HG02938 (cell line): ENCODE data around the gene C9orf78.

Experiments used
- ATAC-seq: cut with Tn5 transposase; IDR thresholded peaks from one replicate; pipeline ENCODE4 v1.9.1; 2021; ENCODE audit warnings: mild to moderate bottlenecking, moderate library complexity; ENCODE audit not compliant: unreplicated experiment

C9orf78 gene

DNA sequence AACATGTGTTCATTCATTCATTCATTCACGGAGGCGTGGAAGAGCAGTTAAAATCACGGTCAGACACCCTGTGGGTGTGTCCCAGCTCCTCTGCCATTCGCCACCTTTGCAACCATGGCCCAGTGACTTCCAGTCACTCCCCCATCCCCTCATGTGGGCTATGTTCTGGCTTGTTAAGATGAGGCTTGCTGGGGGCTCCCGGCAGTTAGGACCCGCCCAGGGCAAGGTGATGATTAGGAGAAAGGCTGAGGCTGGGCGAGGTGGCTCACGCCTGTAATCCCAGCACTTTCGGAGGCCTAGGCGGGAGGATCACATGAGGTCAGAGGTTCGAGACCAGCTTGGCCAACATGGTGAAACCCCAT is 57.3 kb downstream of the C9orf78 start:
- no peak for ATAC-seq
